Neural cell (in vitro differentiated cells): Measurements from ENCODE around the gene FBXO10. TPM values are rescaled to one million over a fixed set of nuclear protein-coding genes. Genes with fewer than 3 reads are reported as not detected.
"Not testable (repeated sequence)": the region's sequence is repeated elsewhere in the genome, so short reads cannot be mapped to it uniquely, and the experiment has no call there.

Experiments used
- H2AFZ ChIP-seq: fragments of 200-600, 300-800 bp; sonication (generic), shearing (Covaris generic); 2 replicates; pipeline ENCODE4 v1.6.0; 2014; ENCODE audit warnings: low read depth, mild to moderate bottlenecking, antibody characterized with exemption, low read length, moderate library complexity
- H3F3A ChIP-seq: fragments of 200-600 bp; shearing (Covaris generic); 2 replicates; pipeline ENCODE4 v1.6.1; 2016; ENCODE audit warnings: mild to moderate bottlenecking, moderate library complexity, mixed read lengths, antibody characterized with exemption, low read length; ENCODE audit not compliant: insufficient read depth, poor library complexity, severe bottlenecking
- H3K27ac ChIP-seq: fragments of 200-600, 300-800 bp; sonication (generic), shearing (Covaris generic); 2 replicates; pipeline ENCODE4 v1.5.1; 2014; ENCODE audit warnings: mild to moderate bottlenecking, low read length, moderate library complexity
- H3K27me3 ChIP-seq: fragments of 300-800, 200-600 bp; sonication (generic), shearing (Covaris generic); 2 replicates; pipeline ENCODE4 v1.6.0; 2014; ENCODE audit warnings: mild to moderate bottlenecking, low read depth, low read length, moderate library complexity; ENCODE audit not compliant: insufficient read depth
- H3K36me3 ChIP-seq: fragments of 300-800, 200-600 bp; sonication (generic), shearing (Covaris generic); 2 replicates; pipeline ENCODE4 v1.5.1; 2014; ENCODE audit warnings: mild to moderate bottlenecking, antibody characterized with exemption, low read length, moderate library complexity; ENCODE audit not compliant: insufficient read depth
- H3K4me2 ChIP-seq: fragments of 300-800, 200-600 bp; sonication (generic), shearing (Covaris generic); 2 replicates; pipeline ENCODE4 v1.6.0; 2014; ENCODE audit warnings: mild to moderate bottlenecking, low read length
- H3K4me3 ChIP-seq: fragments of 300-800, 200-600 bp; sonication (generic), shearing (Covaris generic); 2 replicates; pipeline ENCODE4 v1.5.1; 2014; ENCODE audit warnings: mild to moderate bottlenecking, low read length, moderate library complexity
- H3K79me2 ChIP-seq: fragments of 200-600 bp; shearing (Covaris generic); replicated peaks from 2 replicates; pipeline ENCODE4 v1.6.0; 2014; ENCODE audit warnings: mild to moderate bottlenecking, low read length, moderate library complexity; ENCODE audit not compliant: insufficient read depth
- H3K9ac ChIP-seq: fragments of 300-800, 200-600 bp; sonication (generic), shearing (Covaris generic); 2 replicates; pipeline ENCODE4 v1.6.1; 2016; ENCODE audit warnings: mild to moderate bottlenecking, low read length, mixed read lengths
- H3K9me2 ChIP-seq: fragments of 200-600 bp; shearing (Covaris generic); 2 replicates; pipeline ENCODE4 v1.6.1; 2016; ENCODE audit warnings: mild to moderate bottlenecking, low read length, mixed read lengths; ENCODE audit not compliant: insufficient read depth
- H3K9me3 ChIP-seq: fragments of 200-600, 300-800 bp; sonication (generic), shearing (Covaris generic); 2 replicates; pipeline ENCODE4 v1.6.1; 2016; ENCODE audit warnings: mild to moderate bottlenecking, mixed run types, low read length, moderate library complexity, mixed read lengths
- H4K20me1 ChIP-seq: fragments of 200-600 bp; shearing (Covaris generic); 2 replicates; pipeline ENCODE4 v1.6.1; 2016; ENCODE audit warnings: mild to moderate bottlenecking, mixed run types; ENCODE audit not compliant: insufficient read depth
- CTCF ChIP-seq: fragments of 450-650 bp; IDR thresholded peaks from 2 replicates; pipeline ENCODE4 v1.5.1; 2014; ENCODE audit warnings: antibody characterized with exemption, mild to moderate bottlenecking, moderate library complexity; ENCODE audit not compliant: poor library complexity, severe bottlenecking
- EP300 ChIP-seq: fragments of 450-650 bp; conservative IDR thresholded peaks from 2 replicates; pipeline ENCODE4 v1.6.1; 2014; ENCODE audit warnings: antibody characterized with exemption, mild to moderate bottlenecking, moderate library complexity; ENCODE audit not compliant: poor library complexity, severe bottlenecking
- EZH2 ChIP-seq: fragments of 200-600, 300-800 bp; shearing (Covaris generic), sonication (generic); IDR thresholded peaks from 2 replicates; pipeline ENCODE4 v1.6.1; 2014; ENCODE audit warnings: antibody characterized with exemption, low read length, borderline replicate concordance, mild to moderate bottlenecking; ENCODE audit not compliant: insufficient read depth, poor library complexity, severe bottlenecking
- MXI1 ChIP-seq: fragments of 450-650 bp; conservative IDR thresholded peaks from 2 replicates; pipeline ENCODE4 v1.6.1; 2014; ENCODE audit warnings: antibody characterized with exemption, mild to moderate bottlenecking; ENCODE audit not compliant: poor library complexity, severe bottlenecking
- POLR2AphosphoS5 ChIP-seq: IDR thresholded peaks from 2 replicates; pipeline ENCODE4 v1.6.1; 2012
- RAD21 ChIP-seq: fragments of 450-650 bp; conservative IDR thresholded peaks from 2 replicates; pipeline ENCODE4 v1.6.1; 2014; ENCODE audit warnings: antibody characterized with exemption, mild to moderate bottlenecking, moderate library complexity
- REST ChIP-seq: IDR thresholded peaks from 2 replicates; pipeline ENCODE4 v1.6.1; 2012; ENCODE audit warnings: borderline replicate concordance
- SMC3 ChIP-seq: fragments of 450-650 bp; conservative IDR thresholded peaks from 2 replicates; pipeline ENCODE4 v1.6.1; 2014; ENCODE audit warnings: antibody characterized with exemption, mild to moderate bottlenecking, moderate library complexity; ENCODE audit not compliant: poor library complexity
- TAF1 ChIP-seq: IDR thresholded peaks from 2 replicates; pipeline ENCODE4 v1.6.1; 2012; ENCODE audit warnings: low read depth
- polyA plus RNA-seq: library from polyadenylated mRNA; depleted of rRNA; stranded (reverse); fragments of >200 nt; gene quantifications from 2 replicates; pipeline ENCODE4 v1.2.3, GENCODE V29; 2014

Gene FBXO10
- polyA plus RNA-seq, 1 donor from 2014 or later: 16.0 TPM

- TF ChIP-seq MXI1: no peak
Observed at GRCh38 chr9:37511016-37512010, 64.9 kb downstream of the FBXO10 start (continued).

- H3K4me3 ChIP-seq, H3K36me3 ChIP-seq, H3K4me2 ChIP-seq, H3K9me2 ChIP-seq, H2AFZ ChIP-seq, H3K79me2 ChIP-seq, H3K27ac ChIP-seq, H3K9me3 ChIP-seq, H3F3A ChIP-seq, H3K27me3 ChIP-seq, H3K9ac ChIP-seq, H4K20me1 ChIP-seq: not testable (repeated sequence)
Observed at GRCh38 chr9:37510053-37510452, 66.1 kb downstream of the FBXO10 start.

GRCh38 chr9:37509536-37509935 is 66.6 kb downstream of the FBXO10 start:
- no peak overlapping the region for H3K4me3 ChIP-seq
- H3K27ac ChIP-seq: no peak overlapping the region
- H2AFZ ChIP-seq: no peak overlapping the region
- H3K9me3 ChIP-seq: no peaks in the 10 kb centered on the region
- no peak overlapping the region for H3K9ac ChIP-seq
- H3F3A ChIP-seq: no peaks in the 10 kb centered on the region
- H4K20me1 ChIP-seq: no peaks in the 10 kb centered on the region
- peaks cover 10% of the 10 kb centered on the region for H3K36me3 ChIP-seq
- H3K9me2 ChIP-seq: no peaks in the 10 kb centered on the region
- TF ChIP-seq SMC3: no peak
- no peak for TF ChIP-seq EZH2
- TF ChIP-seq EP300: no peak
- TF ChIP-seq REST: no peak
- no peak for TF ChIP-seq CTCF
- no peak for TF ChIP-seq MXI1
- no peak for TF ChIP-seq POLR2AphosphoS5
- no peak for TF ChIP-seq TAF1
- no peak for TF ChIP-seq RAD21
- no peaks in the 10 kb centered on the region for H3K79me2 ChIP-seq
- H3K4me2 ChIP-seq: no peak overlapping the region
- no peaks in the 10 kb centered on the region for H3K27me3 ChIP-seq
